GM12874 (cell line): ENCODE results near the gene DCST1.

Source experiments
- TF ChIP-seq, protein P1 (sequence below): IDR thresholded peaks from 2 replicates; pipeline ENCODE4 v1.5.1; 2011; ENCODE audit warnings: low read depth, mild to moderate bottlenecking, control low read depth, low read length, moderate library complexity; ENCODE audit not compliant: insufficient read depth

DCST1 gene, protein sequence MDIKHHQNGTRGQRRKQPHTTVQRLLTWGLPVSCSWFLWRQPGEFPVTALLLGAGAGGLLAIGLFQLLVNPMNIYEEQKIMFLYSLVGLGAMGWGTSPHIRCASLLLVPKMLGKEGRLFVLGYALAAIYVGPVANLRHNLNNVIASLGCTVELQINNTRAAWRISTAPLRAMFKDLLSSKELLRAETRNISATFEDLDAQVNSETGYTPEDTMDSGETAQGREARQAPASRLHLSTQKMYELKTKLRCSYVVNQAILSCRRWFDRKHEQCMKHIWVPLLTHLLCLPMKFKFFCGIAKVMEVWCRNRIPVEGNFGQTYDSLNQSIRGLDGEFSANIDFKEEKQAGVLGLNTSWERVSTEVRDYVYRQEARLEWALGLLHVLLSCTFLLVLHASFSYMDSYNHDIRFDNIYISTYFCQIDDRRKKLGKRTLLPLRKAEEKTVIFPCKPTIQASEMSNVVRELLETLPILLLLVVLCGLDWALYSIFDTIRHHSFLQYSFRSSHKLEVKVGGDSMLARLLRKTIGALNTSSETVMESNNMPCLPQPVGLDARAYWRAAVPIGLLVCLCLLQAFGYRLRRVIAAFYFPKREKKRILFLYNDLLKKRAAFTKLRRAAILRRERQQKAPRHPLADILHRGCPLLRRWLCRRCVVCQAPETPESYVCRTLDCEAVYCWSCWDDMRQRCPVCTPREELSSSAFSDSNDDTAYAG

GRCh38 chr1:155033524-155033923, at the start of gene DCST1, which contains the start of gene DCST2:
Gene DCST1, plus strand, starts transcription at chr1:155033824. Its CDS starts 213 bp downstream, at chr1:155034037.
Gene DCST2, minus strand, starts transcription at chr1:155033781. Its CDS starts 80 bp downstream, at chr1:155033701.
- TF ChIP-seq, protein P1, sequence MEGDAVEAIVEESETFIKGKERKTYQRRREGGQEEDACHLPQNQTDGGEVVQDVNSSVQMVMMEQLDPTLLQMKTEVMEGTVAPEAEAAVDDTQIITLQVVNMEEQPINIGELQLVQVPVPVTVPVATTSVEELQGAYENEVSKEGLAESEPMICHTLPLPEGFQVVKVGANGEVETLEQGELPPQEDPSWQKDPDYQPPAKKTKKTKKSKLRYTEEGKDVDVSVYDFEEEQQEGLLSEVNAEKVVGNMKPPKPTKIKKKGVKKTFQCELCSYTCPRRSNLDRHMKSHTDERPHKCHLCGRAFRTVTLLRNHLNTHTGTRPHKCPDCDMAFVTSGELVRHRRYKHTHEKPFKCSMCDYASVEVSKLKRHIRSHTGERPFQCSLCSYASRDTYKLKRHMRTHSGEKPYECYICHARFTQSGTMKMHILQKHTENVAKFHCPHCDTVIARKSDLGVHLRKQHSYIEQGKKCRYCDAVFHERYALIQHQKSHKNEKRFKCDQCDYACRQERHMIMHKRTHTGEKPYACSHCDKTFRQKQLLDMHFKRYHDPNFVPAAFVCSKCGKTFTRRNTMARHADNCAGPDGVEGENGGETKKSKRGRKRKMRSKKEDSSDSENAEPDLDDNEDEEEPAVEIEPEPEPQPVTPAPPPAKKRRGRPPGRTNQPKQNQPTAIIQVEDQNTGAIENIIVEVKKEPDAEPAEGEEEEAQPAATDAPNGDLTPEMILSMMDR = no peak

DNA sequence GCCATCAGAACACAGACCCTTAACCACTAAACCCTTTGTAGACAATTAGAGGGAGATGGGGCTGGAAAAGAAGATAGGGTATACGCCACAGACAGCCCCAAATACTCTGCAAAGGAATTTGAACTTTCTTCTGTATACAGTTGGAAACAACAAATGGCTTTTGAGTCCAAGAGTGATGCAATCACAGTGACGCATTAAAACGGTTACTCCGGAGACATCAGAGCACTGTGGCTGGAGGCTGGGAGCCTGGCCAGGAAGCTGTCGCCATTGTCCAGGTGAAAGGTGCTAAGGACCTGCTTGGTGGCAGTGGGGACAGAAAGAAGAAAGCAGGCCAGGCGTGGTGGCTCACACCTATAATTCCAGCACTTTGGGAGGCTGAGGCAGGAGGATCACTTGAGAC, 46.3 kb upstream of the DCST1 start:
- TF ChIP-seq, protein P1 = no peak

- TF ChIP-seq, protein P1 = no peak
These were observed 45.3 kb upstream of the DCST1 start for GRCh38 chr1:154988058-154988954.

GRCh38 chr1:154989195-154989860, 44.3 kb upstream of the DCST1 start:
- TF ChIP-seq, protein P1 = no peak

- TF ChIP-seq, protein P1 = no peak
These were observed 43.3 kb upstream of the DCST1 start for GRCh38 chr1:154990276-154990675.

GRCh38 chr1:154992721-154993571, 40.7 kb upstream of the DCST1 start:
- TF ChIP-seq, protein P1 = 0 out of 2 replicates have a peak, but pooled peaks have one; percentile 15
